CD4-positive, alpha-beta T cell (primary cell): ENCODE data around the gene FTMT. TPM values are rescaled to one million over a fixed set of nuclear protein-coding genes. Genes with fewer than 3 reads are reported as not detected.

ENCODE experiments used
- ATAC-seq: fragments of 200-7000 bp; cut with Tn5 transposase; one replicate; pipeline ENCODE4 v1.10.0; 2022; ENCODE audit warnings: mild to moderate bottlenecking; ENCODE audit not compliant: poor library complexity
- CTCF ChIA-PET: fragments of 350-600 bp; sonication (Branson Sonifier 250); formaldehyde crosslinking; loops from one replicate; lab custom pipeline; 2021; ENCODE audit warnings: antibody characterized with exemption, inconsistent platforms; lab: Charles Lee
- POLR2A ChIA-PET: fragments of 350-600 bp; sonication (Branson Sonifier 250); formaldehyde crosslinking; loops from one replicate; lab custom pipeline; 2021; ENCODE audit warnings: antibody characterized with exemption, inconsistent platforms; lab: Charles Lee
- DNase-seq, 14 experiments: peaks; one replicate each; pipeline ENCODE4 v3.0.0-alpha.2; 2013 to 2020; ENCODE audit warnings: mixed read lengths in 2 of 14
- H3K27ac ChIP-seq, 2 donors: one replicate each; pipeline versions ENCODE4 v1.5.1 to v1.7.0; 2013; ENCODE audit warnings: low read length in 2 of 2, low read depth in 1 of 2, mild to moderate bottlenecking in 1 of 2
- H3K27me3 ChIP-seq, 2 experiments: 1 replicate in 1 of 2; 2 replicates in 1 of 2; pipeline versions ENCODE4 v1.6.1 to v1.7.0; 2013; ENCODE audit warnings: low read length in 2 of 2, control low read depth in 1 of 2, mild to moderate bottlenecking in 1 of 2, moderate library complexity in 1 of 2; ENCODE audit not compliant: insufficient read depth in 2 of 2, control insufficient read depth in 1 of 2
- H3K36me3 ChIP-seq: one replicate; pipeline ENCODE4 v1.6.1; 2013; ENCODE audit warnings: low read length, control low read depth; ENCODE audit not compliant: insufficient read depth
- H3K4me1 ChIP-seq: one replicate; pipeline ENCODE4 v1.6.1; 2013; ENCODE audit warnings: low read length, control low read depth; ENCODE audit not compliant: insufficient read depth
- H3K4me3 ChIP-seq: one replicate; pipeline ENCODE4 v1.5.1; 2013; ENCODE audit warnings: mild to moderate bottlenecking, low read length, moderate library complexity
- H3K9me3 ChIP-seq, 2 experiments: 1 replicate in 1 of 2; 2 replicates in 1 of 2; pipeline versions ENCODE4 v1.6.1 to v1.7.0; 2013; ENCODE audit warnings: low read length in 2 of 2, mild to moderate bottlenecking in 2 of 2, control low read depth in 1 of 2, moderate library complexity in 1 of 2; ENCODE audit not compliant: control insufficient read depth in 1 of 2, insufficient read depth in 1 of 2
- H3K27ac Mint-ChIP-seq: one replicate; pipeline ENCODE4 v1.8.0; 2020; ENCODE audit warnings: mixed read lengths
- H3K27me3 Mint-ChIP-seq: one replicate; pipeline ENCODE4 v1.8.0; 2021; ENCODE audit warnings: mixed read lengths
- H3K36me3 Mint-ChIP-seq: one replicate; pipeline ENCODE4 v1.8.0; 2021; ENCODE audit warnings: low read depth, mixed read lengths
- H3K4me1 Mint-ChIP-seq: one replicate; pipeline ENCODE4 v1.8.0; 2021; ENCODE audit warnings: low read depth, mixed read lengths
- H3K4me3 Mint-ChIP-seq: one replicate; pipeline ENCODE4 v1.8.0; 2020; ENCODE audit warnings: mild to moderate bottlenecking, mixed read lengths
- H3K9me3 Mint-ChIP-seq: one replicate; pipeline ENCODE4 v1.8.0; 2020; ENCODE audit warnings: mixed read lengths
- intact Hi-C, 2 experiments: fragments of 100-400 bp; cut with DNase I in 1 of 2; cut with micrococcal nuclease in 1 of 2; formaldehyde crosslinking; loops; one replicate each; pipeline versions ENCODE4 v1.15.1 to v1.9.0; 2023 to 2025; cut with DNase I, micrococcal nuclease
- total RNA-seq, 174 experiments: library from RNA in 2 of 174; stranded (reverse) in 2 of 174; gene quantifications; one replicate each; pipeline ENCODE4 v1.2.3 and lab custom pipeline; 2021 to 2026
- TF ChIP-seq, protein P1 (sequence below): fragments of 200-600 bp; IDR thresholded peaks from one replicate; pipeline ENCODE4 v1.8.0; 2022; ENCODE audit warnings: antibody characterized with exemption, mild to moderate bottlenecking

The FTMT gene
- total RNA-seq, 2 experiments from 2014 or later, result not detected

DNA sequence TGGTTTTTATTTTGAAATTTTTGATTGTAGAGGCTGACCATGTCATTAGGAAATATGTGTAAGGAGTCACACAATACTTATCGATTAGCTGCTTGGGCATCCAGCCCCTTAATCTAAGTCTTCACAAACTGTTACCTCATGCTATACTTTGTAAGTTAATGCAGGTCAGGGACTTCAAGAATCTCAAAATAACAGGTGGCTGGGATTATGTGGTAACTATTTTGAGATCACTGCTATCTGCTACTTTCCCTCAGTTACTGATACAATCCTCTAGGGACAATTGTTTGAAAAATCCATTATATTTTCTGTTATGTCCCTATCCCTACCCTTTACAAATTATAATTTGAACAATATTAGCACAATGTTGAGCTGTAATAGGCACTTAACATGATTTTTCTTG, 21.7 kb downstream of the FTMT start:
- H3K4me3 ChIP-seq, result no peak overlapping the region
- no peaks in the 10 kb centered on the region for H3K27me3 ChIP-seq
- ChIA-PET POLR2A (no interaction called here), CTCF (no interaction called here)
- Mint-ChIP-seq H3K27me3 (no peaks in the 10 kb centered on the region), H3K27ac (no peak overlapping the region), H3K9me3 (no peaks in the 10 kb centered on the region), H3K4me1 (no peaks in the 10 kb centered on the region), H3K4me3 (no peak overlapping the region), H3K36me3 (no peaks in the 10 kb centered on the region)
- H3K36me3 ChIP-seq, result no peaks in the 10 kb centered on the region
- no peak overlapping the region for H3K27ac ChIP-seq
- ATAC-seq (no peak), DNase-seq (no peak)
- intact Hi-C loops, result no loop called here
- TF ChIP-seq, protein P1, sequence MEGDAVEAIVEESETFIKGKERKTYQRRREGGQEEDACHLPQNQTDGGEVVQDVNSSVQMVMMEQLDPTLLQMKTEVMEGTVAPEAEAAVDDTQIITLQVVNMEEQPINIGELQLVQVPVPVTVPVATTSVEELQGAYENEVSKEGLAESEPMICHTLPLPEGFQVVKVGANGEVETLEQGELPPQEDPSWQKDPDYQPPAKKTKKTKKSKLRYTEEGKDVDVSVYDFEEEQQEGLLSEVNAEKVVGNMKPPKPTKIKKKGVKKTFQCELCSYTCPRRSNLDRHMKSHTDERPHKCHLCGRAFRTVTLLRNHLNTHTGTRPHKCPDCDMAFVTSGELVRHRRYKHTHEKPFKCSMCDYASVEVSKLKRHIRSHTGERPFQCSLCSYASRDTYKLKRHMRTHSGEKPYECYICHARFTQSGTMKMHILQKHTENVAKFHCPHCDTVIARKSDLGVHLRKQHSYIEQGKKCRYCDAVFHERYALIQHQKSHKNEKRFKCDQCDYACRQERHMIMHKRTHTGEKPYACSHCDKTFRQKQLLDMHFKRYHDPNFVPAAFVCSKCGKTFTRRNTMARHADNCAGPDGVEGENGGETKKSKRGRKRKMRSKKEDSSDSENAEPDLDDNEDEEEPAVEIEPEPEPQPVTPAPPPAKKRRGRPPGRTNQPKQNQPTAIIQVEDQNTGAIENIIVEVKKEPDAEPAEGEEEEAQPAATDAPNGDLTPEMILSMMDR, result no peak
- no peaks in the 10 kb centered on the region for H3K4me1 ChIP-seq
- no peaks in the 10 kb centered on the region for H3K9me3 ChIP-seq

DNA sequence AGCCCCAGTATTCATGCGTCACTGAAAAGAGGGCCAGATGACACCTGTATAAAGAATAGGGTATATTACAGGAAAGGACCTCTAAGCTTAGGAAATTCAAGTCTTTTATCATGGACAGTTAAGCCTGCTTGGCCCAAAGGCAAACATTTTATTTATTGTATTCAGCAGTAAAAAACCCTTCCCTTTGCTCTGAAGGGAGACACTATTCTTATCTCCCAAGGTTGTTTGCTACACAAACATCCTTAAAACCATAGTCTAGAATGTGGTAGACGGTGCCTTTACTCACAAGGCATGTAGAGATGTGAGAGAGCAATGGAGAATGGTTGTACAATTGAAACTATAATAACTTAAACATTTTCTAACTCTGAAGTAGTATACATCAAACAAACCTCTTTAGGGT, 33.9 kb downstream of the FTMT start:
- TF ChIP-seq, protein P1, result no peak
- H3K27me3 ChIP-seq, result no peaks in the 10 kb centered on the region
- no peak overlapping the region for H3K27ac Mint-ChIP-seq
- intact Hi-C loops, result no loop called here
- ATAC-seq (no peak), DNase-seq (no peak)
- POLR2A ChIA-PET, result no interaction called here
- no peak overlapping the region for H3K4me3 Mint-ChIP-seq
- no peaks in the 10 kb centered on the region for H3K36me3 ChIP-seq
- H3K9me3 ChIP-seq, result peaks cover 0 to 6% of the 10 kb centered on the region in 2 experiments
- no peaks in the 10 kb centered on the region for H3K4me1 Mint-ChIP-seq
- no peak overlapping the region for H3K4me3 ChIP-seq
- H3K36me3 Mint-ChIP-seq, result no peaks in the 10 kb centered on the region
- peaks cover 5% of the 10 kb centered on the region for H3K27me3 Mint-ChIP-seq
- no peaks in the 10 kb centered on the region for H3K9me3 Mint-ChIP-seq
- CTCF ChIA-PET, result no interaction called here
- H3K27ac ChIP-seq, result no peak overlapping the region
- H3K4me1 ChIP-seq, result no peaks in the 10 kb centered on the region

DNA sequence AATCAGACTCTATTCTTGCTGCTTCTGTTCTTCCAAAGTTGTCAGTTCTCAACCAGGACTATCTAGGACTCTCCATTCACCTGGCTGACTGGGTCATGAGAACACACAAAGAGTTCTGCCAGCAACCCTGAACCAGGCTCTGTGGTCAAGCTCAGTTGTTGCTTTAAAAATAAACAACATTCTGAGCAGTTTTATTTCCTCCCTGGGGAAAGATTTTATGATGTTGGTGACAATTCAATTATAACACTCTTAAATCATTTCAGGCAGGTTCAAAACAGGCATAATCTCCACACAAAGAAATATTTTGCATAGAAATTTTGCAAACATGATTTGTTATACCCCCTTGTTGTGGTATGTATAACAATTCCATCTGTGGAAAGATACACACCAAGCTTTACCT, 36.0 kb downstream of the FTMT start:
- TF ChIP-seq, protein P1, result no peak
- Histone ChIP-seq H3K9me3 (peaks cover 0 to 6% of the 10 kb centered on the region in 2 experiments), H3K36me3 (no peaks in the 10 kb centered on the region), H3K4me1 (no peaks in the 10 kb centered on the region), H3K27ac (no peak overlapping the region), H3K27me3 (no peaks in the 10 kb centered on the region), H3K4me3 (no peak overlapping the region)
- Mint-ChIP-seq H3K36me3 (no peaks in the 10 kb centered on the region), H3K4me3 (no peak overlapping the region), H3K27ac (no peak overlapping the region), H3K4me1 (no peaks in the 10 kb centered on the region), H3K9me3 (no peaks in the 10 kb centered on the region), H3K27me3 (peaks cover 5% of the 10 kb centered on the region)
- DNase-seq (no peak), ATAC-seq (no peak)
- ChIA-PET POLR2A (no interaction called here), CTCF (no interaction called here)
- intact Hi-C loops, result no loop called here
